ENCODE data around the gene ZDHHC19.

ZDHHC19 gene, protein sequence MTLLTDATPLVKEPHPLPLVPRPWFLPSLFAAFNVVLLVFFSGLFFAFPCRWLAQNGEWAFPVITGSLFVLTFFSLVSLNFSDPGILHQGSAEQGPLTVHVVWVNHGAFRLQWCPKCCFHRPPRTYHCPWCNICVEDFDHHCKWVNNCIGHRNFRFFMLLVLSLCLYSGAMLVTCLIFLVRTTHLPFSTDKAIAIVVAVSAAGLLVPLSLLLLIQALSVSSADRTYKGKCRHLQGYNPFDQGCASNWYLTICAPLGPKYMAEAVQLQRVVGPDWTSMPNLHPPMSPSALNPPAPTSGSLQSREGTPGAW

DNA sequence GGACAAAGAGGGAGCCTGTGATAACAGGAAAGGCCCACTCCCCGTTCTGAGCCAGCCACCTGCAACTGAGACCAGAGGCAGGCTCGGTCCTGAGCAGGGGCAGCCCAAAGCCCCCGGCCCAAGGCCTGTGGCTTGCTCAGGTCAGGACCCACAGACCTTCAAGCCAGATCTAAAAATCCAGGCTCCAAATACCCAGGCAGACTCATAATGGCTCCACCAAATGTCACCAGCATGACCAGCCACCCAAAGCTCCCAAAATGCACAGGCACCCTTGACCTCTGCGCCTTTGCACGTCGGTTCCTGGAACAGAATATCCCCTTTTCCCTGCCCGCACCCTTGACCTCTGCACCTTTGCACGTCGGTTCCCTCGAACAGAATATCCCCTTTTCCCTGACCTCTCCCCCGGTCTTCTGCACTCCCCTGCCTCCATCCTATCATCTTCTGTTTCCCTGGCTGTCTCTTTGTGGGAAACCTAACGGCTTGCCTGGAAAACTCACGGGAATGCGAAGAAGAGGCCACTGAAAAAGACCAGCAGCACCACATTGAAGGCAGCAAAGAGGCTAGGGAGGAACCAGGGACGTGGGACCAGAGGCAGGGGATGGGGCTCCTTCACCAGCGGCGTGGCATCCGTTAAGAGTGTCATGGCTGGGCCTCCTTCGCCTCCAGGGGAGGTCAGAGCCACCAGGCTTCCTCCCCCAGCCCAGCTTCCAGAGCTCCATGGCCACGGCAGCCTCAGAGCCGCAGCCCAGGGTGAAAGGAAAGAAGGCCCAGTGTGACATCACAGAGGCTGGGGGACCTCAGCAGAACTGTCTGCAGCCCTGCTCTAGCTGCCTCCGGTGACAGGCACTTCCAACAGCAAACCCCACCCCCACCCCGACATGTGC lies at the start of gene ZDHHC19:
Gene ZDHHC19 (minus strand): TSS at position 728 of the 884 bp plus-strand sequence. CDS start 85 bp downstream, at position 643.
- Histone ChIP-seq H3K4me1 (ENCODE audit: insufficient read depth, low read length) (no peaks in the 10 kb centered on the region), H4K20me1 (ENCODE audit: insufficient read depth, low read length) (no peaks in the 10 kb centered on the region), H3K36me3 (ENCODE audit: insufficient read depth, low read length) (no peaks in the 10 kb centered on the region), H3K27me3 (ENCODE audit: insufficient read depth, low read length, poor library complexity) (no peaks in the 10 kb centered on the region), H3K4me2 (ENCODE audit: insufficient read depth, low read length) (no peak within 1 kb of the TSS), H3K4me3 (ENCODE audit: low read depth in 1 of 2, low read length in 2 of 2) (no peak within 1 kb of the TSS), H3K9ac (ENCODE audit: low read depth, low read length) (no peak within 1 kb of the TSS), H3K79me2 (ENCODE audit: insufficient read depth, low read length) (no peaks in the 10 kb centered on the region), H3K27ac (ENCODE audit: low read length) (no peak within 1 kb of the TSS), H3K9me3 (ENCODE audit: insufficient read depth, low read length, severe bottlenecking) (no peaks in the 10 kb centered on the region), H2AFZ (ENCODE audit: low read depth, low read length) (no peak within 1 kb of the TSS)
- ATAC-seq (ENCODE audit: insufficient read depth, low read depth): no peak; the same call in 2 of the 3 replicates
- DNase-seq: no peak
- TF ChIP-seq, protein P1, sequence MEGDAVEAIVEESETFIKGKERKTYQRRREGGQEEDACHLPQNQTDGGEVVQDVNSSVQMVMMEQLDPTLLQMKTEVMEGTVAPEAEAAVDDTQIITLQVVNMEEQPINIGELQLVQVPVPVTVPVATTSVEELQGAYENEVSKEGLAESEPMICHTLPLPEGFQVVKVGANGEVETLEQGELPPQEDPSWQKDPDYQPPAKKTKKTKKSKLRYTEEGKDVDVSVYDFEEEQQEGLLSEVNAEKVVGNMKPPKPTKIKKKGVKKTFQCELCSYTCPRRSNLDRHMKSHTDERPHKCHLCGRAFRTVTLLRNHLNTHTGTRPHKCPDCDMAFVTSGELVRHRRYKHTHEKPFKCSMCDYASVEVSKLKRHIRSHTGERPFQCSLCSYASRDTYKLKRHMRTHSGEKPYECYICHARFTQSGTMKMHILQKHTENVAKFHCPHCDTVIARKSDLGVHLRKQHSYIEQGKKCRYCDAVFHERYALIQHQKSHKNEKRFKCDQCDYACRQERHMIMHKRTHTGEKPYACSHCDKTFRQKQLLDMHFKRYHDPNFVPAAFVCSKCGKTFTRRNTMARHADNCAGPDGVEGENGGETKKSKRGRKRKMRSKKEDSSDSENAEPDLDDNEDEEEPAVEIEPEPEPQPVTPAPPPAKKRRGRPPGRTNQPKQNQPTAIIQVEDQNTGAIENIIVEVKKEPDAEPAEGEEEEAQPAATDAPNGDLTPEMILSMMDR (IDR thresholded peaks at IDR 0.05; ENCODE audit: borderline replicate concordance, extremely low read depth, low read length, poor library complexity, severe bottlenecking): no peak
- no peak for TF ChIP-seq EZH2 (IDR thresholded peaks at IDR 0.05; ENCODE audit: borderline replicate concordance, low read depth, low read length, severe bottlenecking)

DNA sequence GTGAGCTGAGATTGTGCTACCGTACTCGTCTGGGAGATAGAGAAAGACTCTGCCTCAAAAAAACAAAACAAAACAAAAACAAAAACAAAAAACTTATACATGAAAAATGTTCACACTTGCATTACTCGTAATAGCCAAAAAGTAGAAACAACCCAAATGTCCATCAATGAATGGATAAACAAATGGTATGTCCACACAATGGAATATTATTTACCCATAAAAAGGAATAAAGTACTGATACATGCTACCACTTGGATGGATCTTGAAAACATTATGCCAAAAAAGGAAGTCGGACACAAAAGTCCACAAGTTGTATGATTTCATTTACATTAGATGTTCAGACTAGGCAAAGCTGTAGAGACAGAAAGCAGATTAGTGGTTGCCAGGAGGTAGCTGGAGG lies 49.6 kb upstream of the ZDHHC19 start:
- H2AFZ ChIP-seq (ENCODE audit: low read depth, low read length): no peak overlapping the region
- no peak overlapping the region for H3K4me2 ChIP-seq (ENCODE audit: insufficient read depth, low read length)
- peaks cover 18% of the 10 kb centered on the region; the same call in 1 of the 2 replicates for H3K36me3 ChIP-seq (ENCODE audit: insufficient read depth, low read length)
- no peak overlapping the region for H3K27ac ChIP-seq (ENCODE audit: low read length)
- H3K27me3 ChIP-seq (ENCODE audit: insufficient read depth, low read length, poor library complexity): no peaks in the 10 kb centered on the region
- no peak overlapping the region for H3K4me3 ChIP-seq (ENCODE audit: low read depth in 1 of 2, low read length in 2 of 2)
- no peaks in the 10 kb centered on the region for H4K20me1 ChIP-seq (ENCODE audit: insufficient read depth, low read length)
- TF ChIP-seq, protein P1 (IDR thresholded peaks at IDR 0.05; ENCODE audit: borderline replicate concordance, extremely low read depth, low read length, poor library complexity, severe bottlenecking): no peak
- no peak for TF ChIP-seq EZH2 (IDR thresholded peaks at IDR 0.05; ENCODE audit: borderline replicate concordance, low read depth, low read length, severe bottlenecking)
- no peaks in the 10 kb centered on the region for H3K4me1 ChIP-seq (ENCODE audit: insufficient read depth, low read length)
- H3K79me2 ChIP-seq (ENCODE audit: insufficient read depth, low read length): 0 out of 2 replicates have a peak, but pooled peaks cover 4% of the 10 kb centered on the region
- ATAC-seq (ENCODE audit: insufficient read depth, low read depth) (no peak), DNase-seq (no peak)
- H3K9ac ChIP-seq (ENCODE audit: low read depth, low read length): no peak overlapping the region
- H3K9me3 ChIP-seq (ENCODE audit: insufficient read depth, low read length, severe bottlenecking): no peaks in the 10 kb centered on the region

DNA sequence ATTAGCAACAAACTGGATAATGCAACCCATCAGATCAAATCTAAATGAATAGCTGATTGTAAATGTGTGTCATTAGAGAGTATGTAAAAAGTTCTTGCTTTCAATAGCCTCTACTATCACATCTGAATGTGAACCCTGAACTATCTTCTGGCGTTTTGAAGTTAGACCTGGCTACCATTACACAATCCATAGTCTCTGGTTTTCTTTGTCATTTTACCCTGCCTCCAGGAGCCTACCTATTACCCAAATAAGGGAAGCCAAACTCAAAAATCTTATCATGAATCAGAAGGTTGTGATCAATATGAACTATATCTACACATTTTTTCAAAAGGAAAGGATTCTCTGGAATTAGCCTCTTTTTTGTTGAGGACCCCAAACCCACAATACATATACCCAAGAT lies 44.6 kb upstream of the ZDHHC19 start:
- Histone ChIP-seq H4K20me1 (ENCODE audit: insufficient read depth, low read length) (no peaks in the 10 kb centered on the region), H3K4me1 (ENCODE audit: insufficient read depth, low read length) (no peaks in the 10 kb centered on the region), H3K9ac (ENCODE audit: low read depth, low read length) (no peak overlapping the region), H3K4me2 (ENCODE audit: insufficient read depth, low read length) (no peak overlapping the region), H3K27me3 (ENCODE audit: insufficient read depth, low read length, poor library complexity) (no peaks in the 10 kb centered on the region), H3K36me3 (ENCODE audit: insufficient read depth, low read length) (peaks cover 28% of the 10 kb centered on the region; the same call in 1 of the 2 replicates), H3K9me3 (ENCODE audit: insufficient read depth, low read length, severe bottlenecking) (no peaks in the 10 kb centered on the region), H3K79me2 (ENCODE audit: insufficient read depth, low read length) (0 out of 2 replicates have a peak, but pooled peaks cover under 1% of the 10 kb centered on the region), H3K4me3 (ENCODE audit: low read depth in 1 of 2, low read length in 2 of 2) (no peak overlapping the region), H3K27ac (ENCODE audit: low read length) (no peak overlapping the region), H2AFZ (ENCODE audit: low read depth, low read length) (no peak overlapping the region)
- no peak for TF ChIP-seq EZH2 (IDR thresholded peaks at IDR 0.05; ENCODE audit: borderline replicate concordance, low read depth, low read length, severe bottlenecking)
- TF ChIP-seq, protein P1 (IDR thresholded peaks at IDR 0.05; ENCODE audit: borderline replicate concordance, extremely low read depth, low read length, poor library complexity, severe bottlenecking): no peak
- ATAC-seq (ENCODE audit: insufficient read depth, low read depth) (no peak), DNase-seq (no peak)

All from DND-41 (cell line).